Measurements from ENCODE around the gene ZBED4.

The ZBED4 gene

GRCh38 chr22:49825436-49825835, 28.2 kb upstream of the ZBED4 start:
- DNase-seq: no peak

- no peak for DNase-seq
These were observed 27.6 kb upstream of the ZBED4 start for GRCh38 chr22:49825944-49826602.

GRCh38 chr22:49826603-49827270, 26.9 kb upstream of the ZBED4 start:
- DNase-seq: peak; percentile 82

GRCh38 chr22:49827271-49827852, 26.3 kb upstream of the ZBED4 start:
- no peak for DNase-seq

- DNase-seq: no peak
These were observed 25.6 kb upstream of the ZBED4 start, which contains the start of gene BRD1 for GRCh38 chr22:49827853-49828598. Gene BRD1, minus strand, starts transcription at chr22:49827873. Its CDS starts 3,556 bp downstream, at chr22:49824317.

- no peak for DNase-seq
These were observed 25.1 kb upstream of the ZBED4 start for GRCh38 chr22:49828599-49828965.

- DNase-seq: no peak
These were observed 24.4 kb upstream of the ZBED4 start for GRCh38 chr22:49829044-49829853.

GRCh38 chr22:49833340-49834007, 20.2 kb upstream of the ZBED4 start:
- DNase-seq: no peak

- DNase-seq: no peak
These were observed 14.6 kb upstream of the ZBED4 start for GRCh38 chr22:49838771-49839717.

GRCh38 chr22:49845241-49845640, 8.4 kb upstream of the ZBED4 start:
- no peak for DNase-seq

- no peak for DNase-seq
These were observed 7.8 kb upstream of the ZBED4 start for GRCh38 chr22:49845666-49846459.

GRCh38 chr22:49847751-49848689, 5.6 kb upstream of the ZBED4 start:
- no peak for DNase-seq

- DNase-seq: no peak
These were observed 4.9 kb upstream of the ZBED4 start for GRCh38 chr22:49848690-49849160.

- DNase-seq: no peak
These were observed 4.3 kb upstream of the ZBED4 start for GRCh38 chr22:49849161-49850020.

- no peak for DNase-seq
These were observed 3.4 kb upstream of the ZBED4 start for GRCh38 chr22:49850021-49850911.
